ENCODE data around the gene CTNND1.
A peak's percentile ranks its signal among the peaks of the same experiment; 100 is the strongest.
"Not testable (repeated sequence)": the region's sequence is repeated elsewhere in the genome, so short reads cannot be mapped to it uniquely, and the experiment has no call there.

The CTNND1 gene

GRCh38 chr11:57761301-57762234, at the start of gene CTNND1:
Gene CTNND1, plus strand, starts transcription at chr11:57761802. Its CDS starts 29,677 bp downstream, at chr11:57791479.
- DNase-seq (ENCODE audit: low spot score), result peak; percentile 96

- peak; percentile 95 for DNase-seq (ENCODE audit: low spot score)
Measured at GRCh38 chr11:57712256-57713150, 49.1 kb upstream of the CTNND1 start, which contains the start of gene TMX2. Gene TMX2, plus strand, starts transcription at chr11:57712593. Its CDS starts 26 bp downstream, at chr11:57712619.

- no peak for DNase-seq (ENCODE audit: low spot score)
Measured at GRCh38 chr11:57713835-57714234, 47.8 kb upstream of the CTNND1 start.

- not testable (repeated sequence) for DNase-seq (ENCODE audit: low spot score)
Measured at GRCh38 chr11:57716726-57717125, 44.9 kb upstream of the CTNND1 start.

- no peak for DNase-seq (ENCODE audit: low spot score)
Measured at GRCh38 chr11:57727185-57727584, 34.4 kb upstream of the CTNND1 start.

- no peak for DNase-seq (ENCODE audit: low spot score)
Measured at GRCh38 chr11:57728829-57729228, 32.8 kb upstream of the CTNND1 start.

GRCh38 chr11:57729479-57729878, 32.1 kb upstream of the CTNND1 start:
- no peak for DNase-seq (ENCODE audit: low spot score)

GRCh38 chr11:57732661-57733060, 28.9 kb upstream of the CTNND1 start:
- no peak for DNase-seq (ENCODE audit: low spot score)

- DNase-seq (ENCODE audit: low spot score), result no peak
Measured at GRCh38 chr11:57735619-57736298, 25.8 kb upstream of the CTNND1 start.

- DNase-seq (ENCODE audit: low spot score), result peak; percentile 98
Measured at GRCh38 chr11:57741132-57742086, 20.2 kb upstream of the CTNND1 start, which contains the start of gene SELENOH. Gene SELENOH, plus strand, starts transcription at chr11:57741491. Its CDS starts 105 bp downstream, at chr11:57741596.

GRCh38 chr11:57742087-57742452, 19.5 kb upstream of the CTNND1 start:
- DNase-seq (ENCODE audit: low spot score), result no peak

- no peak for DNase-seq (ENCODE audit: low spot score)
Measured at GRCh38 chr11:57744357-57744756, 17.2 kb upstream of the CTNND1 start.

GRCh38 chr11:57745206-57745605, 16.4 kb upstream of the CTNND1 start:
- DNase-seq (ENCODE audit: low spot score), result no peak

- no peak for DNase-seq (ENCODE audit: low spot score)
Measured at GRCh38 chr11:57746920-57747319, 14.7 kb upstream of the CTNND1 start.

GRCh38 chr11:57751176-57751575, 10.4 kb upstream of the CTNND1 start:
- no peak for DNase-seq (ENCODE audit: low spot score)

- peak; percentile 47 for DNase-seq (ENCODE audit: low spot score)
Measured at GRCh38 chr11:57751676-57752253, 9.8 kb upstream of the CTNND1 start, which contains the start of gene BTBD18. Gene BTBD18, minus strand, starts transcription at chr11:57751819. Its CDS starts 631 bp downstream, at chr11:57751188.

GRCh38 chr11:57752954-57753353, 8.6 kb upstream of the CTNND1 start:
- DNase-seq (ENCODE audit: low spot score), result no peak

- no peak for DNase-seq (ENCODE audit: low spot score)
Measured at GRCh38 chr11:57758174-57758573, 3.4 kb upstream of the CTNND1 start.

- DNase-seq (ENCODE audit: low spot score), result no peak
Measured at GRCh38 chr11:57762235-57762861, 746 bp downstream of the CTNND1 start.

GRCh38 chr11:57763568-57763967, 2.0 kb downstream of the CTNND1 start:
- DNase-seq (ENCODE audit: low spot score), result peak; percentile 58

All from AG20443 (cell line).